Measurements from ENCODE around the gene MOSPD2. TPM values are rescaled to one million over a fixed set of nuclear protein-coding genes. Genes with fewer than 3 reads are reported as not detected.

MOSPD2 gene
- total and polyA plus RNA-seq, 2 of the 8 experiments (the other 6 are each of a cell fraction or from before 2014, with no cell fraction given), result 4.5 to 12.1 TPM

DNA sequence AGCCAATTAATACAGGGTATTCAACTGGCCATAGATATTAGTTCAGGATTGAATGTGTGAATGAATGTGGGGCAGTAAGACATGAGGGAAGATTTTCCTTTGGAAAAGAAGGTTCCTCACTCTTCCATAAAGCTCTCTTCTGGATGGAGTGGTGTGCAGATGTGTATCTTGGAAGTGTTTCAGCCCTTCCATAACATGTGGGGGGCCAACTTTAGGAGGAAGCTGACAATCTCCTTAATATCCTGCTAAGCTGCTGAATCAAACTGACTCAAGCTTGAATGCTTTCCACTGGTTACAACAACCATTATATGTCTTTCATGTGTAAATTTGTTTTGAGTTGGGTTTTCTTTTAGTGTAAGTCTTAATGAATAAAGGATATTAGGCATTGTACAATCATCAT is 40.6 kb upstream of the MOSPD2 start (continued):
- TF ChIP-seq, protein P1, sequence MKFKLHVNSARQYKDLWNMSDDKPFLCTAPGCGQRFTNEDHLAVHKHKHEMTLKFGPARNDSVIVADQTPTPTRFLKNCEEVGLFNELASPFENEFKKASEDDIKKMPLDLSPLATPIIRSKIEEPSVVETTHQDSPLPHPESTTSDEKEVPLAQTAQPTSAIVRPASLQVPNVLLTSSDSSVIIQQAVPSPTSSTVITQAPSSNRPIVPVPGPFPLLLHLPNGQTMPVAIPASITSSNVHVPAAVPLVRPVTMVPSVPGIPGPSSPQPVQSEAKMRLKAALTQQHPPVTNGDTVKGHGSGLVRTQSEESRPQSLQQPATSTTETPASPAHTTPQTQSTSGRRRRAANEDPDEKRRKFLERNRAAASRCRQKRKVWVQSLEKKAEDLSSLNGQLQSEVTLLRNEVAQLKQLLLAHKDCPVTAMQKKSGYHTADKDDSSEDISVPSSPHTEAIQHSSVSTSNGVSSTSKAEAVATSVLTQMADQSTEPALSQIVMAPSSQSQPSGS (IDR thresholded peaks at IDR 0.05; ENCODE audit: low read length), result no peak
- no peak for TF ChIP-seq YY1 (IDR thresholded peaks at IDR 0.05; ENCODE audit: low read depth, low read length)

Data from H1 (cell line).